ENCODE results near the gene TANC1.

GRCh38 chr2:159067971-159068370 is 99.5 kb downstream of the TANC1 start:
- no peak for TF ChIP-seq CTCF (IDR thresholded peaks at IDR 0.05)
- no peak for TF ChIP-seq POLR2A (IDR thresholded peaks at IDR 0.05)
